CD4-positive, CD25-positive, alpha-beta regulatory T cell (primary cell): ENCODE measurements around the gene CBLIF. TPM values are rescaled to one million over a fixed set of nuclear protein-coding genes. Genes with fewer than 3 reads are reported as not detected.
A peak's percentile ranks its signal among the peaks of the same experiment; 100 is the strongest.
"Not testable (repeated sequence)": the region's sequence is repeated elsewhere in the genome, so short reads cannot be mapped to it uniquely, and the experiment has no call there.

Experiments
- ATAC-seq, 2 donors: fragments of 150-1000 bp; cut with Tn5 transposase; one replicate each; pipeline ENCODE4 v1.10.0; 2021; ENCODE audit warnings: low read depth in 2 of 2, moderate number of reproducible peaks in 2 of 2, moderate library complexity in 1 of 2
- DNase-seq, 3 donors: peaks; one replicate each; pipeline versions ENCODE4 v3.0.0 to v3.0.0-alpha.2; 2012 to 2022; ENCODE audit warnings: mixed read lengths in 1 of 3
- H3K27ac ChIP-seq: one replicate; pipeline ENCODE4 v1.7.0; 2013; ENCODE audit warnings: mild to moderate bottlenecking, low read length; ENCODE audit not compliant: insufficient read depth, poor library complexity, severe bottlenecking
- H3K27me3 ChIP-seq: one replicate; pipeline ENCODE4 v1.7.0; 2013; ENCODE audit warnings: low read length; ENCODE audit not compliant: control insufficient read depth, insufficient read depth
- H3K36me3 ChIP-seq: one replicate; pipeline ENCODE4 v1.7.0; 2013; ENCODE audit warnings: mild to moderate bottlenecking, low read length, moderate library complexity; ENCODE audit not compliant: control insufficient read depth, insufficient read depth
- H3K4me1 ChIP-seq: 2 replicates; pipeline ENCODE4 v1.7.0; 2013; ENCODE audit warnings: mild to moderate bottlenecking, low read length; ENCODE audit not compliant: insufficient read depth, control insufficient read depth, poor library complexity, severe bottlenecking
- H3K4me3 ChIP-seq: one replicate; pipeline ENCODE4 v1.7.0; 2013; ENCODE audit warnings: low read depth, mild to moderate bottlenecking, low read length, moderate library complexity
- H3K9me3 ChIP-seq, 2 experiments: 1 replicate in 1 of 2; 2 replicates in 1 of 2; pipeline ENCODE4 v1.7.0; 2013; ENCODE audit warnings: low read length in 2 of 2, mild to moderate bottlenecking in 1 of 2, moderate library complexity in 1 of 2; ENCODE audit not compliant: control insufficient read depth in 2 of 2
- H3K27ac Mint-ChIP-seq, 3 donors: one replicate each; pipeline ENCODE4 v1.8.0; 2020 to 2022; ENCODE audit warnings: mild to moderate bottlenecking in 3 of 3, mixed read lengths in 3 of 3, moderate library complexity in 2 of 3
- H3K27me3 Mint-ChIP-seq: one replicate; pipeline ENCODE4 v1.8.0; 2022; ENCODE audit warnings: mild to moderate bottlenecking, mixed read lengths
- H3K36me3 Mint-ChIP-seq: one replicate; pipeline ENCODE4 v1.8.0; 2020; ENCODE audit warnings: mixed read lengths
- H3K4me1 Mint-ChIP-seq, 4 donors: one replicate each; pipeline ENCODE4 v1.8.0; 2020 to 2022; ENCODE audit warnings: mixed read lengths in 4 of 4, mild to moderate bottlenecking in 1 of 4
- H3K4me3 Mint-ChIP-seq, 4 donors: one replicate each; pipeline ENCODE4 v1.8.0; 2020 to 2022; ENCODE audit warnings: mild to moderate bottlenecking in 4 of 4, mixed read lengths in 4 of 4, moderate library complexity in 3 of 4
- H3K9me3 Mint-ChIP-seq, 7 donors: one replicate each; pipeline ENCODE4 v1.8.0; 2020 to 2022; ENCODE audit warnings: mixed read lengths in 7 of 7, mild to moderate bottlenecking in 3 of 7, moderate library complexity in 2 of 7
- polyA plus RNA-seq, 4 donors: library from polyadenylated mRNA; unstranded; fragments of 300-500 nt; fragmentation: Illumina TruSeq; gene quantifications; one replicate each; pipeline ENCODE4 v1.2.3, GENCODE V29; 2021
- total RNA-seq: library from RNA; stranded (reverse); gene quantifications from one replicate; pipeline ENCODE4 v1.2.3, GENCODE V29; 2022

Gene CBLIF
- total and polyA plus RNA-seq, 5 donors from 2014 or later, result not detected

- Mint-ChIP-seq H3K27me3 (peaks cover 4% of the 10 kb centered on the region), H3K9me3 (peaks cover 0 to 5% (median 1%) of the 10 kb centered on the region in 7 donors), H3K4me3 (no peak overlapping the region), H3K4me1 (peaks cover 4 to 16% (median 8%) of the 10 kb centered on the region in 4 donors), H3K27ac (no peak overlapping the region), H3K36me3 (no peaks in the 10 kb centered on the region)
- Histone ChIP-seq H3K27ac (no peak overlapping the region), H3K4me3 (no peak overlapping the region), H3K4me1 (peaks cover 5% of the 10 kb centered on the region), H3K9me3 (no peaks in the 10 kb centered on the region), H3K36me3 (no peaks in the 10 kb centered on the region), H3K27me3 (no peaks in the 10 kb centered on the region)
- no peak for DNase-seq
- no peak for ATAC-seq
Measured at GRCh38 chr11:59859673-59860072, 14.4 kb upstream of the CBLIF start.

GRCh38 chr11:59857439-59858434 lies 12.4 kb upstream of the CBLIF start:
- H3K36me3 Mint-ChIP-seq, result no peaks in the 10 kb centered on the region
- H3K27ac ChIP-seq, result no peak overlapping the region
- peaks cover 5% of the 10 kb centered on the region for H3K4me1 ChIP-seq
- H3K9me3 Mint-ChIP-seq, result peaks cover 0 to 5% (median 1%) of the 10 kb centered on the region in 7 donors
- no peaks in the 10 kb centered on the region for H3K9me3 ChIP-seq
- H3K4me3 ChIP-seq, result no peak overlapping the region
- H3K27ac Mint-ChIP-seq, result no peak overlapping the region
- peak; percentile 46 to 62 for ATAC-seq
- no peaks in the 10 kb centered on the region for H3K36me3 ChIP-seq
- peaks cover 4% of the 10 kb centered on the region for H3K27me3 Mint-ChIP-seq
- peaks cover 4 to 16% (median 8%) of the 10 kb centered on the region in 4 donors for H3K4me1 Mint-ChIP-seq
- no peaks in the 10 kb centered on the region for H3K27me3 ChIP-seq
- DNase-seq, result peak in 1 of 3 donors; percentile 71
- no peak overlapping the region for H3K4me3 Mint-ChIP-seq

GRCh38 chr11:59854871-59855270 lies 9.6 kb upstream of the CBLIF start:
- no peaks in the 10 kb centered on the region for H3K36me3 ChIP-seq
- no peak overlapping the region for H3K27ac ChIP-seq
- no peaks in the 10 kb centered on the region for H3K36me3 Mint-ChIP-seq
- peaks cover 4 to 16% (median 8%) of the 10 kb centered on the region in 4 donors for H3K4me1 Mint-ChIP-seq
- peaks cover 4% of the 10 kb centered on the region for H3K27me3 Mint-ChIP-seq
- no peak for ATAC-seq
- no peak overlapping the region for H3K4me3 ChIP-seq
- no peaks in the 10 kb centered on the region for H3K9me3 ChIP-seq
- no peak overlapping the region for H3K4me3 Mint-ChIP-seq
- no peak overlapping the region for H3K27ac Mint-ChIP-seq
- H3K9me3 Mint-ChIP-seq, result peaks cover 0 to 5% (median 1%) of the 10 kb centered on the region in 7 donors
- H3K27me3 ChIP-seq, result no peaks in the 10 kb centered on the region
- no peak for DNase-seq
- peaks cover 5% of the 10 kb centered on the region for H3K4me1 ChIP-seq

DNA sequence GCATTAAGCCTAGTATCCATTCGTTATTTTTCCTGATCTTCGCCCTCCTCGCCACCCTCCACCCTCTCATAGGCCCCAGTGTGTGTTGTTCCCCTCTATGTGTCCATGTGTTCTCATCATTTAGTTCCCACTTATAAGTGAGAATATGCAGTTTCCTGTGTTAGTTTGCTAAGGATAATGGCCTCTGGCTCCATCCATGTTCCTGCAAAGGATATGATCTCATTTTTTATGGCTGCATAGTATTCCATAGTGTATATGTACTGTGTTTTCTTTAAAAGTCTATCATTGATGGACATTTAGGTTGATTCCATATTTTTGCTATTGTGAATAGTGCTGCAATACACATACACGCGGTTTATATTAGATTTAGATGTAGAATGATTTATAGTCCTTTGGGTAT lies 6.1 kb upstream of the CBLIF start:
- not testable (repeated sequence) for DNase-seq, H3K36me3 ChIP-seq, H3K4me1 ChIP-seq, H3K9me3 ChIP-seq, H3K27ac Mint-ChIP-seq, H3K4me3 ChIP-seq, H3K36me3 Mint-ChIP-seq, H3K4me3 Mint-ChIP-seq, H3K27me3 ChIP-seq, ATAC-seq, H3K27ac ChIP-seq, H3K9me3 Mint-ChIP-seq, H3K4me1 Mint-ChIP-seq, H3K27me3 Mint-ChIP-seq

GRCh38 chr11:59849551-59849950 lies 4.3 kb upstream of the CBLIF start:
- H3K27ac ChIP-seq, DNase-seq, H3K27me3 Mint-ChIP-seq, H3K27me3 ChIP-seq, H3K36me3 ChIP-seq, H3K27ac Mint-ChIP-seq, H3K4me1 ChIP-seq, H3K4me1 Mint-ChIP-seq, H3K9me3 ChIP-seq, ATAC-seq, H3K9me3 Mint-ChIP-seq, H3K36me3 Mint-ChIP-seq, H3K4me3 Mint-ChIP-seq, H3K4me3 ChIP-seq: not testable (repeated sequence)

DNA sequence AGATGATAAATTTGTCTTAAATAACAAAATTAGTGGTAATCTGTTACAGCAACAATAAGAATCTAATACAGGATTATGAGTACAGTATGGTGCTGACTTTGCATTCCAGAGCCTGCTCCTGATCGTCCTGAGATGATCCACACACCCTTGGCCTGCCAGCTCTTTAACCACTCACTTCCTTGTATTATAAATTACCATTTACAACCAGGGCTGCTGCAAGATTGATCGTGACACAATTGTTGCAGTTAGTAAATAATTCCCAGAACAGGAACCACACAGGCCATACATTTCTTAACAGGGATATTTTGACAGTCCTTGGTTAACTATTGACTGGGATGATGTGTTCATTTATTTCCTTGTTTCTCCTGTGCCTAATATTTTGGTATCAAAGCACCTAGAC lies 3.8 kb upstream of the CBLIF start:
- DNase-seq, result no peak
- Histone ChIP-seq H3K36me3 (no peaks in the 10 kb centered on the region), H3K4me1 (no peaks in the 10 kb centered on the region), H3K4me3 (no peak overlapping the region), H3K27me3 (no peaks in the 10 kb centered on the region), H3K9me3 (no peaks in the 10 kb centered on the region), H3K27ac (no peak overlapping the region)
- H3K36me3 Mint-ChIP-seq, result no peaks in the 10 kb centered on the region
- H3K27ac Mint-ChIP-seq, result no peak overlapping the region
- H3K9me3 Mint-ChIP-seq, result peaks cover 0 to 5% (median 0%) of the 10 kb centered on the region in 7 donors
- no peak overlapping the region for H3K4me3 Mint-ChIP-seq
- ATAC-seq, result no peak
- no peaks in the 10 kb centered on the region for H3K4me1 Mint-ChIP-seq
- no peaks in the 10 kb centered on the region for H3K27me3 Mint-ChIP-seq

DNA sequence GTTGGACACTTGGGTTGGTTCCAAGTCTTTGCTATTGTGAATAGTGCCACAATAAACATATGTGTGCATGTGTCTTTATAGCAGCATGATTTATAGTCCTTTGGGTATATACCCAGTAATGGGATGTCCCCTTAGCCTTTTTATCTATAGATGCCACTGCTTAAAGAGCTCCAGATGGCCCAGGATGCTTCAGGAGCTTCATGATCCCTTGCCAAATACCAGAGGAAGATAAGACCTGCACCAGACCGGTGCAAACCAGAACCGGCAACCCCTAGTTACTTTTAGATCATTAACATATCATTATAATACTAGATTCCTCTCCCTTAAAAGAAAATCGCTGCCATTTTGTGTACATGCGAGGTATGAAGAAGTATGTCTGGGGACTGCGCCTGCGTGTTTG lies 3.1 kb upstream of the CBLIF start:
- not testable (repeated sequence) for DNase-seq, H3K4me1 Mint-ChIP-seq, H3K27me3 ChIP-seq, H3K27me3 Mint-ChIP-seq, H3K27ac Mint-ChIP-seq, H3K27ac ChIP-seq, H3K4me1 ChIP-seq, ATAC-seq, H3K4me3 ChIP-seq, H3K36me3 Mint-ChIP-seq, H3K9me3 Mint-ChIP-seq, H3K4me3 Mint-ChIP-seq, H3K9me3 ChIP-seq, H3K36me3 ChIP-seq

DNA sequence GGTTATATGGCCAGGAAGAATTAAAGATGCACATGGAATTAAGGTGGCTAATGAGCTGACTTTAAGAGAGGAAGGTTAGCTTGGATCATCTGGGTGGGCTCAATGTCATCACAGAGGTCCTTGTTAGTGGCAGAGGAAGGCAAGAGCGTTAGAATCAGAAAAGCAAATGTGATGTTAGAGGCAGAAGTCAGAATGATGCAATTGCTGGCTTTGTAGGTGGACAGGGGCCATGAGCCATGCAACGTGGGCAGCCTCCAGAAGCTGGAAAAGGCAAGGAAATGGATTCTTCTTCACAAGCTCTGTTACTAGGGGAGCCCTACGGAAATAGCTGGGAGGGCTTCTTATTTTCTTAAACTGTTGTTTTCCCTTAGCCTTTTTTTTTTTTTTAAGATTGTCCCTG lies 2.3 kb upstream of the CBLIF start:
- Mint-ChIP-seq H3K27me3 (no peaks in the 10 kb centered on the region), H3K27ac (no peak overlapping the region), H3K4me1 (no peaks in the 10 kb centered on the region), H3K9me3 (peaks cover 0 to 5% (median 0%) of the 10 kb centered on the region in 7 donors), H3K4me3 (no peak overlapping the region), H3K36me3 (no peaks in the 10 kb centered on the region)
- no peaks in the 10 kb centered on the region for H3K9me3 ChIP-seq
- no peaks in the 10 kb centered on the region for H3K36me3 ChIP-seq
- ATAC-seq (no peak), DNase-seq (no peak)
- no peaks in the 10 kb centered on the region for H3K4me1 ChIP-seq
- no peak overlapping the region for H3K4me3 ChIP-seq
- H3K27ac ChIP-seq, result no peak overlapping the region
- no peaks in the 10 kb centered on the region for H3K27me3 ChIP-seq
